ENCODE results near the gene PPIE.

The PPIE gene

GRCh38 chr1:39752703-39753102 is 14.0 kb downstream of the PPIE start:
- H3K4me3 ChIP-seq (ENCODE audit: low read length): no peak overlapping the region
- no peak for TF ChIP-seq CTCF (conservative IDR thresholded peaks at IDR 0.05; ENCODE audit: low read length)
- DNase-seq (ENCODE audit: low read depth): no peak

- no peak for TF ChIP-seq CTCF (conservative IDR thresholded peaks at IDR 0.05; ENCODE audit: low read length)
- H3K4me3 ChIP-seq (ENCODE audit: low read length): no peak overlapping the region
Observed at GRCh38 chr1:39753132-39754025, 14.7 kb downstream of the PPIE start.

GRCh38 chr1:39754026-39754570 is 15.4 kb downstream of the PPIE start:
- DNase-seq (ENCODE audit: low read depth): no peak
- TF ChIP-seq CTCF (conservative IDR thresholded peaks at IDR 0.05; ENCODE audit: low read length): no peak
- H3K4me3 ChIP-seq (ENCODE audit: low read length): no peak overlapping the region

More at GRCh38 chr1:39753132-39754025, 14.7 kb downstream of the PPIE start:
- no peak for DNase-seq (ENCODE audit: low read depth)

- DNase-seq (ENCODE audit: low read depth): no peak
- H3K4me3 ChIP-seq (ENCODE audit: low read length): no peak overlapping the region
- no peak for TF ChIP-seq CTCF (conservative IDR thresholded peaks at IDR 0.05; ENCODE audit: low read length)
Observed at GRCh38 chr1:39754906-39755504, 16.3 kb downstream of the PPIE start.

GRCh38 chr1:39755965-39756659 is 17.4 kb downstream of the PPIE start:
- H3K4me3 ChIP-seq (ENCODE audit: low read length): no peak overlapping the region
- DNase-seq (ENCODE audit: low read depth): no peak
- no peak for TF ChIP-seq CTCF (conservative IDR thresholded peaks at IDR 0.05; ENCODE audit: low read length)

GRCh38 chr1:39757501-39757900 is 18.8 kb downstream of the PPIE start:
- TF ChIP-seq CTCF (conservative IDR thresholded peaks at IDR 0.05; ENCODE audit: low read length): no peak
- DNase-seq (ENCODE audit: low read depth): no peak
- H3K4me3 ChIP-seq (ENCODE audit: low read length): no peak overlapping the region

Data from AG10803 (cell line).